Endothelial cell of umbilical vein (primary cell): ENCODE measurements around the gene LBX2. TPM values are rescaled to one million over a fixed set of nuclear protein-coding genes. Genes with fewer than 3 reads are reported as not detected.

Experiments used
- BruUV-seq: library from RNA; stranded (reverse); fragments of 400-500 nt; replicated peaks from 2 replicates; lab custom pipeline; 2021; lab: Mats Ljungman, UMichigan
- CTCF ChIA-PET: fragments of 300-600, 350-600 bp; sonication (Branson Sonifier 250); formaldehyde crosslinking; loops from one replicate; lab custom pipeline; 2021; ENCODE audit warnings: antibody characterized with exemption, inconsistent platforms; lab: Charles Lee
- POLR2A ChIA-PET: fragments of 300-600, 350-600 bp; sonication (Branson Sonifier 250); formaldehyde crosslinking; loops from one replicate; lab custom pipeline; 2021; ENCODE audit warnings: antibody characterized with exemption, inconsistent platforms; lab: Charles Lee
- DNase-seq: peaks from one replicate; pipeline ENCODE4 v3.0.0-alpha.2; 2011; ENCODE audit warnings: low read depth, low spot score
- FAIRE-seq: peaks from 2 replicates; lab custom pipeline; 2011; peaks lifted over from hg19 to GRCh38; lab: Jason Lieb, UNC
- H2AFZ ChIP-seq: 2 replicates; pipeline ENCODE4 v1.6.0; 2012; ENCODE audit warnings: low read depth, low read length, control low read depth, inconsistent platforms
- H3K27ac ChIP-seq: 2 replicates; pipeline ENCODE4 v1.5.1; 2011; ENCODE audit warnings: low read depth, mild to moderate bottlenecking, control low read depth, low read length, moderate library complexity; ENCODE audit not compliant: insufficient read depth
- H3K27me3 ChIP-seq, 2 experiments: 2 replicates each; pipeline versions ENCODE4 v1.6.0 to v1.6.1; 2011; ENCODE audit warnings: low read length in 2 of 2, mixed read lengths in 1 of 2; ENCODE audit not compliant: control insufficient read depth in 2 of 2, insufficient read depth in 2 of 2
- H3K36me3 ChIP-seq, 2 experiments: 2 replicates in 1 of 2; 3 replicates in 1 of 2; pipeline ENCODE4 v1.5.1; 2011; ENCODE audit warnings: low read length in 2 of 2, mild to moderate bottlenecking in 1 of 2, moderate library complexity in 1 of 2; ENCODE audit not compliant: control insufficient read depth in 2 of 2, insufficient read depth in 2 of 2; ENCODE audit errors: extremely low read depth in 1 of 2
- H3K4me1 ChIP-seq: 3 replicates; pipeline ENCODE4 v1.5.1; 2011; ENCODE audit warnings: mild to moderate bottlenecking, low read length; ENCODE audit not compliant: control insufficient read depth, insufficient read depth; ENCODE audit errors: extremely low read depth
- H3K4me2 ChIP-seq: 2 replicates; pipeline ENCODE4 v1.6.1; 2011; ENCODE audit warnings: low read length, control low read depth, mixed read lengths; ENCODE audit not compliant: insufficient read depth
- H3K4me3 ChIP-seq, 3 experiments: fragments of 200-600 bp in 1 of 3; sonication (generic), shearing (Covaris generic) in 1 of 3; replicated peaks in 1 of 3; 2 replicates each; pipeline ENCODE4 v1.5.1; 2011 to 2016; ENCODE audit warnings: control low read depth in 3 of 3, low read length in 3 of 3, mild to moderate bottlenecking in 2 of 3, inconsistent platforms in 1 of 3, low read depth in 1 of 3, moderate library complexity in 1 of 3; ENCODE audit not compliant: insufficient read depth in 1 of 3
- H3K79me2 ChIP-seq: 2 replicates; pipeline ENCODE4 v1.6.0; 2012; ENCODE audit warnings: low read length, inconsistent platforms; ENCODE audit not compliant: control insufficient read depth, insufficient read depth
- H3K9ac ChIP-seq: replicated peaks from 2 replicates; pipeline ENCODE3; 2011; ENCODE audit warnings: low read length, control low read depth; ENCODE audit not compliant: insufficient read depth; ENCODE audit errors: extremely low read depth
- H3K9me1 ChIP-seq: replicated peaks from 3 replicates; pipeline ENCODE4 v1.6.0; 2011; ENCODE audit warnings: mild to moderate bottlenecking, low read length; ENCODE audit not compliant: control insufficient read depth, insufficient read depth; ENCODE audit errors: extremely low read depth
- H3K9me3 ChIP-seq: replicated peaks from 2 replicates; pipeline ENCODE4 v1.5.1; 2012; ENCODE audit warnings: low read length, inconsistent platforms; ENCODE audit not compliant: control insufficient read depth, insufficient read depth
- H4K20me1 ChIP-seq: replicated peaks from 2 replicates; pipeline ENCODE3; 2011; ENCODE audit warnings: mild to moderate bottlenecking, low read length; ENCODE audit not compliant: control insufficient read depth, insufficient read depth; ENCODE audit errors: extremely low read depth
- EZH2 ChIP-seq: IDR thresholded peaks from 2 replicates; pipeline ENCODE4 v1.6.1; 2012; ENCODE audit warnings: borderline replicate concordance, low read depth, mild to moderate bottlenecking, moderate library complexity, low read length, inconsistent platforms; ENCODE audit not compliant: severe bottlenecking
- FOS ChIP-seq: IDR thresholded peaks from 2 replicates; pipeline ENCODE4 v1.6.1; 2011; ENCODE audit warnings: mild to moderate bottlenecking, low read length, moderate library complexity, borderline replicate concordance; ENCODE audit not compliant: insufficient read depth
- GATA2 ChIP-seq: IDR thresholded peaks from 2 replicates; pipeline ENCODE4 v1.7.0; 2011; ENCODE audit warnings: low read depth, mild to moderate bottlenecking, moderate library complexity, mixed read lengths, low read length; ENCODE audit not compliant: insufficient read length, insufficient read depth
- JUN ChIP-seq: IDR thresholded peaks from 2 replicates; pipeline ENCODE4 v1.6.1; 2011; ENCODE audit warnings: borderline replicate concordance, low read depth; ENCODE audit not compliant: insufficient read length, insufficient read depth
- MAX ChIP-seq: IDR thresholded peaks from 2 replicates; pipeline ENCODE4 v1.6.1; 2011; ENCODE audit not compliant: insufficient read depth, insufficient read length
- MYC ChIP-seq: IDR thresholded peaks from one replicate; pipeline ENCODE4 v1.6.1; 2011; ENCODE audit warnings: mild to moderate bottlenecking, low read depth, low read length
- POLR2A ChIP-seq: IDR thresholded peaks from 2 replicates; pipeline ENCODE4 v1.6.1; 2012; ENCODE audit warnings: low read depth, mild to moderate bottlenecking, control low read depth, low read length
- POLR2AphosphoS5 ChIP-seq: IDR thresholded peaks from 2 replicates; pipeline ENCODE4 v1.6.1; 2012; ENCODE audit warnings: low read depth, mild to moderate bottlenecking, control low read depth, low read length, moderate library complexity; ENCODE audit not compliant: insufficient read depth
- dilution Hi-C: fragments of 300-500 bp; cut with MboI; formaldehyde crosslinking; loops from one replicate; pipeline ENCODE4 v1.15.0; 2019; ENCODE audit warnings: low sequenced_read_pairs; ENCODE audit not compliant: extremely low pct_ligation_motif_present
- intact Hi-C: fragments of 100-400 bp; cut with micrococcal nuclease; formaldehyde crosslinking; loops from one replicate; pipeline ENCODE4 v1.10.0; 2022
- polyA plus RNA-seq, 4 experiments: library from polyadenylated mRNA; depleted of rRNA in 3 of 4; stranded (reverse) in 3 of 4; unstranded in 1 of 4; fragments of >200 nt; gene quantifications; 2 replicates each; pipeline versions ENCODE4 v1.2.1 to v1.2.3, GENCODE V29; 2011 to 2012; ENCODE audit warnings: missing spikeins in 1 of 4
- total RNA-seq: library from RNA; stranded (reverse); gene quantifications from 2 replicates; pipeline ENCODE4 v1.2.3, GENCODE V29; 2021
- TF ChIP-seq, protein P1 (sequence below), 2 donors: IDR thresholded peaks; 1 replicate in 1 of 2; 2 replicates in 1 of 2; pipeline ENCODE4 v1.5.1; 2011; ENCODE audit warnings: low read length in 2 of 2, mild to moderate bottlenecking in 2 of 2, moderate library complexity in 2 of 2, control low read depth in 1 of 2, inconsistent platforms in 1 of 2, low read depth in 1 of 2; ENCODE audit not compliant: insufficient read depth in 1 of 2; ENCODE audit errors: extremely low read depth in 1 of 2

The LBX2 gene
- total and polyA plus RNA-seq, 2 donors (not counting 3 experiments of a cell fraction or from before 2014, with no cell fraction given) = 2.8 to 3.8 TPM

DNA sequence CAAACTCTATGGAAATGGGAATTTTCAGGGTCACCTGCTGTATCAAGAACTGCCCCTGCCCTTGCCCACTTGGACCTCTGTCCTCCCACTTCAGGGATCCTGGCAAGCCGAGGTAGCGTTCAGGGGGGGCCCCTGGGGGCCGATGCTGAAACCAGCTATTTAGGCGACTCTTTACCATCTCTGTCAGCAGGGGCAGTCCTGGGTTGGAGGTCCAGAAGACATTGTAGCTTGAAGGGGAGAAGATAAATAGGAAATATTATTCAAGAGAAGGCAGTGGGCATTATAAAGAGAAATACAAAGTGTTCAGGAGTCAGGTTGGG lies 36.7 kb downstream of the LBX2 start:
- H3K4me1 ChIP-seq = peaks cover 15% of the 10 kb centered on the region
- ChIA-PET CTCF (no interaction called here), POLR2A (no interaction called here)
- H3K9me3 ChIP-seq = no peaks in the 10 kb centered on the region
- no peak for DNase-seq
- dilution Hi-C loops = no loop called here
- H3K79me2 ChIP-seq = peaks cover 17% of the 10 kb centered on the region
- H3K4me2 ChIP-seq = no peak overlapping the region
- TF ChIP-seq FOS (no peak), MYC (no peak), GATA2 (no peak), MAX (no peak), EZH2 (no peak), JUN (no peak), POLR2AphosphoS5 (no peak), POLR2A (no peak)
- TF ChIP-seq, protein P1, sequence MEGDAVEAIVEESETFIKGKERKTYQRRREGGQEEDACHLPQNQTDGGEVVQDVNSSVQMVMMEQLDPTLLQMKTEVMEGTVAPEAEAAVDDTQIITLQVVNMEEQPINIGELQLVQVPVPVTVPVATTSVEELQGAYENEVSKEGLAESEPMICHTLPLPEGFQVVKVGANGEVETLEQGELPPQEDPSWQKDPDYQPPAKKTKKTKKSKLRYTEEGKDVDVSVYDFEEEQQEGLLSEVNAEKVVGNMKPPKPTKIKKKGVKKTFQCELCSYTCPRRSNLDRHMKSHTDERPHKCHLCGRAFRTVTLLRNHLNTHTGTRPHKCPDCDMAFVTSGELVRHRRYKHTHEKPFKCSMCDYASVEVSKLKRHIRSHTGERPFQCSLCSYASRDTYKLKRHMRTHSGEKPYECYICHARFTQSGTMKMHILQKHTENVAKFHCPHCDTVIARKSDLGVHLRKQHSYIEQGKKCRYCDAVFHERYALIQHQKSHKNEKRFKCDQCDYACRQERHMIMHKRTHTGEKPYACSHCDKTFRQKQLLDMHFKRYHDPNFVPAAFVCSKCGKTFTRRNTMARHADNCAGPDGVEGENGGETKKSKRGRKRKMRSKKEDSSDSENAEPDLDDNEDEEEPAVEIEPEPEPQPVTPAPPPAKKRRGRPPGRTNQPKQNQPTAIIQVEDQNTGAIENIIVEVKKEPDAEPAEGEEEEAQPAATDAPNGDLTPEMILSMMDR (IDR thresholded peaks at IDR 0.05; ENCODE audit: extremely low read depth in 1 of 2, insufficient read depth in 1 of 2, low read depth in 1 of 2, low read length in 2 of 2) = no peak
- no TSS peak for BruUV-seq
- no peak for FAIRE-seq
- no peak overlapping the region for H2AFZ ChIP-seq
- no peaks in the 10 kb centered on the region for H4K20me1 ChIP-seq
- H3K36me3 ChIP-seq = peaks cover 0 to 12% of the 10 kb centered on the region in 2 experiments
- intact Hi-C loops = no loop called here
- H3K9ac ChIP-seq = no peak overlapping the region
- H3K9me1 ChIP-seq = no peaks in the 10 kb centered on the region
- H3K4me3 ChIP-seq = no peak overlapping the region
- no peaks in the 10 kb centered on the region for H3K27me3 ChIP-seq
- no peak overlapping the region for H3K27ac ChIP-seq
